Sigmoid colon (tissue), 4 donors: ENCODE measurements around the gene ABCD2.

ENCODE experiments used
- CTCF ChIP-seq, 4 experiments: fragments of 450-650 bp in 3 of 4; fragments of 200-600 bp in 1 of 4; IDR thresholded peaks; one replicate each; pipeline ENCODE4 v1.5.1; 2016 to 2019; ENCODE audit warnings: antibody characterized with exemption in 4 of 4, mild to moderate bottlenecking in 3 of 4, moderate library complexity in 2 of 4
- EP300 ChIP-seq, 4 donors: sonication (generic); formaldehyde crosslinking; IDR thresholded peaks; one replicate each; pipeline ENCODE4 v1.6.1; 2017; ENCODE audit warnings: antibody characterized with exemption in 4 of 4
- POLR2A ChIP-seq, 2 donors: fragments of 450-650 bp; IDR thresholded peaks; one replicate each; pipeline ENCODE4 v1.6.1; 2016; ENCODE audit warnings: antibody characterized with exemption in 2 of 2, mild to moderate bottlenecking in 2 of 2, moderate library complexity in 2 of 2
- POLR2AphosphoS5 ChIP-seq, 4 donors: sonication (generic); formaldehyde crosslinking; IDR thresholded peaks; one replicate each; pipeline ENCODE4 v1.6.1; 2017; ENCODE audit warnings: antibody characterized with exemption in 4 of 4

GRCh38 chr12:39595928-39596327, 23.7 kb downstream of the ABCD2 start:
- no peak for TF ChIP-seq CTCF (IDR thresholded peaks at IDR 0.05)
- no peak for TF ChIP-seq POLR2AphosphoS5 (IDR thresholded peaks at IDR 0.05)
- no peak for TF ChIP-seq EP300 (IDR thresholded peaks at IDR 0.05)
- no peak for TF ChIP-seq POLR2A (IDR thresholded peaks at IDR 0.05)
